ENCODE measurements around the gene TRAF3IP1. TPM values are rescaled to one million over a fixed set of nuclear protein-coding genes. Genes with fewer than 3 reads are reported as not detected.

TRAF3IP1 gene
- total RNA-seq, 2 experiments from 2014 or later = 6.8 to 8.8 TPM

- CTCF ChIA-PET = interaction anchor here (1.1 to 7.6 kb wide), 2 partner anchors 13 to 27 kb away, joined by 3 to 31 read pairs; no protein-coding TSS in a partner anchor
- no peak overlapping the region for H3K27ac Mint-ChIP-seq
- no peak for ATAC-seq
- no peaks in the 10 kb centered on the region for H3K27me3 Mint-ChIP-seq
- peaks cover 25% of the 10 kb centered on the region for H3K4me1 Mint-ChIP-seq
- no peaks in the 10 kb centered on the region for H3K36me3 Mint-ChIP-seq
- no peaks in the 10 kb centered on the region for H3K9me3 Mint-ChIP-seq (ENCODE audit: low read depth)
- DNase-seq = no peak
- no peak overlapping the region for H3K4me3 Mint-ChIP-seq
Measured at GRCh38 chr2:238290715-238291549, 29.4 kb upstream of the TRAF3IP1 start.

GRCh38 chr2:238291550-238292281 is 28.6 kb upstream of the TRAF3IP1 start:
- ATAC-seq (no peak), DNase-seq (no peak)
- Mint-ChIP-seq H3K27ac (no peak overlapping the region), H3K4me1 (peaks cover 24% of the 10 kb centered on the region), H3K4me3 (no peak overlapping the region), H3K9me3 (ENCODE audit: low read depth) (no peaks in the 10 kb centered on the region), H3K36me3 (no peaks in the 10 kb centered on the region), H3K27me3 (no peaks in the 10 kb centered on the region)
- CTCF ChIA-PET = interaction anchor here (1.1 to 7.6 kb wide), 2 partner anchors 12 to 28 kb away, joined by 3 to 31 read pairs; no protein-coding TSS in a partner anchor

- Mint-ChIP-seq H3K4me3 (no peak overlapping the region), H3K27ac (no peak overlapping the region), H3K27me3 (no peaks in the 10 kb centered on the region), H3K9me3 (ENCODE audit: low read depth) (no peaks in the 10 kb centered on the region), H3K4me1 (peaks cover 13% of the 10 kb centered on the region), H3K36me3 (no peaks in the 10 kb centered on the region)
- no peak for ATAC-seq
- no peak for DNase-seq
- CTCF ChIA-PET = interaction anchor here (1.4 kb wide), 1 partner anchor 21 kb away, joined by 3 read pairs; no protein-coding TSS in a partner anchor
Measured at GRCh38 chr2:238294046-238294392, 26.3 kb upstream of the TRAF3IP1 start.

- CTCF ChIA-PET = no interaction called here
- Mint-ChIP-seq H3K36me3 (no peaks in the 10 kb centered on the region), H3K4me1 (peaks cover 8% of the 10 kb centered on the region), H3K27me3 (peaks cover 2% of the 10 kb centered on the region), H3K9me3 (ENCODE audit: low read depth) (no peaks in the 10 kb centered on the region), H3K4me3 (no peak overlapping the region), H3K27ac (no peak overlapping the region)
- ATAC-seq (no peak), DNase-seq (no peak)
Measured at GRCh38 chr2:238294393-238295143, 25.8 kb upstream of the TRAF3IP1 start.

GRCh38 chr2:238295144-238296112 is 24.9 kb upstream of the TRAF3IP1 start:
- Mint-ChIP-seq H3K4me1 (no peaks in the 10 kb centered on the region), H3K27ac (no peak overlapping the region), H3K9me3 (ENCODE audit: low read depth) (no peaks in the 10 kb centered on the region), H3K36me3 (no peaks in the 10 kb centered on the region), H3K4me3 (no peak overlapping the region), H3K27me3 (peaks cover 2% of the 10 kb centered on the region)
- CTCF ChIA-PET = no interaction called here
- ATAC-seq = no peak
- no peak for DNase-seq

GRCh38 chr2:238296638-238297457 is 23.5 kb upstream of the TRAF3IP1 start:
- Mint-ChIP-seq H3K4me3 (no peak overlapping the region), H3K27ac (no peak overlapping the region), H3K27me3 (peaks cover 7% of the 10 kb centered on the region), H3K9me3 (ENCODE audit: low read depth) (no peaks in the 10 kb centered on the region), H3K4me1 (no peaks in the 10 kb centered on the region), H3K36me3 (no peaks in the 10 kb centered on the region)
- ATAC-seq = no peak
- CTCF ChIA-PET = no interaction called here
- DNase-seq = no peak

GRCh38 chr2:238299803-238300202 is 20.5 kb upstream of the TRAF3IP1 start:
- no peaks in the 10 kb centered on the region for H3K4me1 Mint-ChIP-seq
- H3K36me3 Mint-ChIP-seq = no peaks in the 10 kb centered on the region
- peaks cover 15% of the 10 kb centered on the region for H3K27me3 Mint-ChIP-seq
- ATAC-seq (no peak), DNase-seq (no peak)
- H3K27ac Mint-ChIP-seq = no peak overlapping the region
- no peaks in the 10 kb centered on the region for H3K9me3 Mint-ChIP-seq (ENCODE audit: low read depth)
- no peak overlapping the region for H3K4me3 Mint-ChIP-seq
- CTCF ChIA-PET = no interaction called here

GRCh38 chr2:238302087-238302486 is 18.2 kb upstream of the TRAF3IP1 start:
- H3K27ac Mint-ChIP-seq = no peak overlapping the region
- peaks cover 15% of the 10 kb centered on the region for H3K27me3 Mint-ChIP-seq
- H3K36me3 Mint-ChIP-seq = no peaks in the 10 kb centered on the region
- ATAC-seq = no peak
- CTCF ChIA-PET = interaction anchor here (1.3 kb wide), 1 partner anchor 483 kb away, joined by 3 read pairs; no protein-coding TSS in a partner anchor
- DNase-seq = no peak
- no peak overlapping the region for H3K4me3 Mint-ChIP-seq
- H3K9me3 Mint-ChIP-seq (ENCODE audit: low read depth) = no peaks in the 10 kb centered on the region
- no peaks in the 10 kb centered on the region for H3K4me1 Mint-ChIP-seq

- DNase-seq = no peak
- CTCF ChIA-PET = no interaction called here
- H3K36me3 Mint-ChIP-seq = no peaks in the 10 kb centered on the region
Measured at GRCh38 chr2:238302751-238303150, 17.6 kb upstream of the TRAF3IP1 start.

GRCh38 chr2:238304116-238304515 is 16.2 kb upstream of the TRAF3IP1 start:
- Mint-ChIP-seq H3K27ac (no peak overlapping the region), H3K4me3 (no peak overlapping the region), H3K27me3 (peaks cover 15% of the 10 kb centered on the region), H3K4me1 (no peaks in the 10 kb centered on the region), H3K36me3 (no peaks in the 10 kb centered on the region), H3K9me3 (ENCODE audit: low read depth) (no peaks in the 10 kb centered on the region)
- no peak for ATAC-seq
- DNase-seq = no peak
- CTCF ChIA-PET = interaction anchor here (0.7 to 0.9 kb wide), 2 partner anchors 12 to 41 kb away, joined by 3 read pairs; no protein-coding TSS in a partner anchor

More at GRCh38 chr2:238302751-238303150, 17.6 kb upstream of the TRAF3IP1 start:
- H3K4me1 Mint-ChIP-seq = no peaks in the 10 kb centered on the region
- no peak overlapping the region for H3K27ac Mint-ChIP-seq
- H3K4me3 Mint-ChIP-seq = no peak overlapping the region
- peaks cover 15% of the 10 kb centered on the region for H3K27me3 Mint-ChIP-seq
- ATAC-seq = no peak
- no peaks in the 10 kb centered on the region for H3K9me3 Mint-ChIP-seq (ENCODE audit: low read depth)

GRCh38 chr2:238305092-238305862 is 15.0 kb upstream of the TRAF3IP1 start:
- no peak overlapping the region for H3K27ac Mint-ChIP-seq
- CTCF ChIA-PET = interaction anchor here (1.2 kb wide), 1 partner anchor 46 kb away, joined by 5 read pairs; no protein-coding TSS in a partner anchor
- no peaks in the 10 kb centered on the region for H3K9me3 Mint-ChIP-seq (ENCODE audit: low read depth)

More at GRCh38 chr2:238305092-238305862, 15.0 kb upstream of the TRAF3IP1 start:
- Mint-ChIP-seq H3K4me1 (no peaks in the 10 kb centered on the region), H3K4me3 (no peak overlapping the region), H3K27me3 (peaks cover 14% of the 10 kb centered on the region), H3K36me3 (no peaks in the 10 kb centered on the region)
- ATAC-seq (no peak), DNase-seq (no peak)

All from activated CD8-positive, alpha-beta memory T cell treated with anti-CD3 and anti-CD28 coated beads, Interleukin-2, amount 10 ng/mL, durations not matched to agents 7 days and 5 days (primary cell).